ENCODE data around the gene FRMD1.

The FRMD1 gene

GRCh38 chr6:168056892-168057527 lies 22.0 kb downstream of the FRMD1 start:
- no peak for TF ChIP-seq CTCF (IDR thresholded peaks at IDR 0.05; ENCODE audit: low read depth, low read length)
- no peak overlapping the region for H3K4me3 ChIP-seq (ENCODE audit: low read depth, low read length)

- no peak for TF ChIP-seq CTCF (IDR thresholded peaks at IDR 0.05; ENCODE audit: low read depth, low read length)
- no peak overlapping the region for H3K4me3 ChIP-seq (ENCODE audit: low read depth, low read length)
These were observed 23.1 kb downstream of the FRMD1 start for GRCh38 chr6:168055696-168056489.

- no peak overlapping the region for H3K4me3 ChIP-seq (ENCODE audit: low read depth, low read length)
- no peak for TF ChIP-seq CTCF (IDR thresholded peaks at IDR 0.05; ENCODE audit: low read depth, low read length)
These were observed 24.0 kb downstream of the FRMD1 start for GRCh38 chr6:168054765-168055560.

GRCh38 chr6:168053957-168054471 lies 25.0 kb downstream of the FRMD1 start:
- no peak for TF ChIP-seq CTCF (IDR thresholded peaks at IDR 0.05; ENCODE audit: low read depth, low read length)

GRCh38 chr6:168053086-168053956 lies 25.7 kb downstream of the FRMD1 start:
- TF ChIP-seq CTCF (IDR thresholded peaks at IDR 0.05; ENCODE audit: low read depth, low read length): no peak
- H3K4me3 ChIP-seq (ENCODE audit: low read depth, low read length): no peak overlapping the region

More at GRCh38 chr6:168053957-168054471, 25.0 kb downstream of the FRMD1 start:
- H3K4me3 ChIP-seq (ENCODE audit: low read depth, low read length): no peak overlapping the region

GRCh38 chr6:168052291-168052891 lies 26.6 kb downstream of the FRMD1 start:
- no peak overlapping the region for H3K4me3 ChIP-seq (ENCODE audit: low read depth, low read length)
- TF ChIP-seq CTCF (IDR thresholded peaks at IDR 0.05; ENCODE audit: low read depth, low read length): no peak
